ENCODE results near the gene PRKRA. TPM values are rescaled to one million over a fixed set of nuclear protein-coding genes. Genes with fewer than 3 reads are reported as not detected.
A peak's percentile ranks its signal among the peaks of the same experiment; 100 is the strongest.

The PRKRA gene
- total and polyA plus RNA-seq, 9 of the 15 experiments (the other 6 are each of a cell fraction or from before 2014, with no cell fraction given) = 14.1 to 78.1 (median 52.3) TPM

DNA sequence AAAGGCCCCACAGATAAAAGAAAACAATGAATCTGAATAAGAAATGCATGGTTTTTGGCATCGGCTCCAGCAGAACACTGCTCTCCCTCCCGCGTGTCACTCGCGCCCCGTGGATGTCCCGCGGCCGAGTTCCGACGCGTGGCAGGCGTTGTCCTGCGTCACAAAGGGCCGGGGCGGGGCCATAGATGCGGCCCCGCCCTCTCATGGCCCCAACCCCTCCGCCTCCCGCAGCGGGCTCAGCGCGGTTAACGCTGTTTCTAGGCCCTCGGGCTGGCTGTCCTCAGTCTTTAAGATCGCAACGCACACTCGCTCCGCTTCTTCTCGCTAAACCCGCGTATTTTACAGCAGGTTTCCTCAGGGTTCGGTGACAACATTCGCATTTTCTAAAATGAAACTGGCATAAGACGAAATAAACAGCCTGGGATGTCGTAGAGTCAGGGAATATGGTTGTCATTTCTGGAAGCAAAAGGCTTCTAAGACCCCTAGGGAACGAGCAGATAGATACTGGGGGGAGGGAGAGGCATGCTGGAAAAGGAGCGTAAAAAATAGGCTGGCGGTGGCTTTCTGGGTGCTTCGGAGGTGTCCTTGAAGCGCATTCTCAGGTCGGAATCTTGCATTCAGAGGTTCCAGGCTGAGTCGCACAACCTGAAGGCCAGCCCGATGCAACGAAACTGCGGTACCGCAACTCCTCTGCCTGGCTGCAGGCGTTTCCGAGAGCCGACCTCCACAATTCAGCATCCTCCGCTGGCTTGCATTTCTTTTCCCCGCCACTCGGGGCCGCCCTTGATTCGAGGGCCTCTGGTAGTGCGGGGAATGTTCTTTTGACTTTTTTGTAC, 27.7 kb upstream of the PRKRA start, which contains the start of gene FKBP7 (continued):
- TF ChIP-seq, protein P1, sequence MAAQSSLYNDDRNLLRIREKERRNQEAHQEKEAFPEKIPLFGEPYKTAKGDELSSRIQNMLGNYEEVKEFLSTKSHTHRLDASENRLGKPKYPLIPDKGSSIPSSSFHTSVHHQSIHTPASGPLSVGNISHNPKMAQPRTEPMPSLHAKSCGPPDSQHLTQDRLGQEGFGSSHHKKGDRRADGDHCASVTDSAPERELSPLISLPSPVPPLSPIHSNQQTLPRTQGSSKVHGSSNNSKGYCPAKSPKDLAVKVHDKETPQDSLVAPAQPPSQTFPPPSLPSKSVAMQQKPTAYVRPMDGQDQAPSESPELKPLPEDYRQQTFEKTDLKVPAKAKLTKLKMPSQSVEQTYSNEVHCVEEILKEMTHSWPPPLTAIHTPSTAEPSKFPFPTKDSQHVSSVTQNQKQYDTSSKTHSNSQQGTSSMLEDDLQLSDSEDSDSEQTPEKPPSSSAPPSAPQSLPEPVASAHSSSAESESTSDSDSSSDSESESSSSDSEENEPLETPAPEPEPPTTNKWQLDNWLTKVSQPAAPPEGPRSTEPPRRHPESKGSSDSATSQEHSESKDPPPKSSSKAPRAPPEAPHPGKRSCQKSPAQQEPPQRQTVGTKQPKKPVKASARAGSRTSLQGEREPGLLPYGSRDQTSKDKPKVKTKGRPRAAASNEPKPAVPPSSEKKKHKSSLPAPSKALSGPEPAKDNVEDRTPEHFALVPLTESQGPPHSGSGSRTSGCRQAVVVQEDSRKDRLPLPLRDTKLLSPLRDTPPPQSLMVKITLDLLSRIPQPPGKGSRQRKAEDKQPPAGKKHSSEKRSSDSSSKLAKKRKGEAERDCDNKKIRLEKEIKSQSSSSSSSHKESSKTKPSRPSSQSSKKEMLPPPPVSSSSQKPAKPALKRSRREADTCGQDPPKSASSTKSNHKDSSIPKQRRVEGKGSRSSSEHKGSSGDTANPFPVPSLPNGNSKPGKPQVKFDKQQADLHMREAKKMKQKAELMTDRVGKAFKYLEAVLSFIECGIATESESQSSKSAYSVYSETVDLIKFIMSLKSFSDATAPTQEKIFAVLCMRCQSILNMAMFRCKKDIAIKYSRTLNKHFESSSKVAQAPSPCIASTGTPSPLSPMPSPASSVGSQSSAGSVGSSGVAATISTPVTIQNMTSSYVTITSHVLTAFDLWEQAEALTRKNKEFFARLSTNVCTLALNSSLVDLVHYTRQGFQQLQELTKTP (IDR thresholded peaks at IDR 0.05; ENCODE audit: low read depth in 1 of 2, partially characterized antibody in 2 of 2) = no peak
- TF ChIP-seq TEAD1 (CRISPR knock-in tag; IDR thresholded peaks at IDR 0.05) (peak in 1 of 2 experiments; percentile 70; a peak in 2 of 4 replicates), TSC22D4 (tag; IDR thresholded peaks at IDR 0.05) (no peak), POLR2AphosphoS5 (IDR thresholded peaks at IDR 0.05; ENCODE audit: control insufficient read depth, insufficient read depth, low read depth, low read length) (peak; percentile 84), CEBPG (CRISPR knock-in tag; IDR thresholded peaks at IDR 0.05) (no peak), CEBPG (tag; conservative IDR thresholded peaks at IDR 0.05 in 1 of 2, IDR thresholded peaks at IDR 0.05 in 1 of 2) (no peak), SPI1 (IDR thresholded peaks at IDR 0.05; ENCODE audit: borderline replicate concordance, low read depth, low read length) (no peak), ZNF583 (CRISPR knock-in tag; IDR thresholded peaks at IDR 0.05) (no peak), TOE1 (IDR thresholded peaks at IDR 0.05; ENCODE audit: borderline replicate concordance) (peak; percentile 32), TOE1 (CRISPR knock-in tag; IDR thresholded peaks at IDR 0.05; ENCODE audit: borderline replicate concordance, low read depth) (peak; percentile 7; the same call in 1 of the 2 replicates), CCNT2 (IDR thresholded peaks at IDR 0.05; ENCODE audit: borderline replicate concordance, extremely low read depth, insufficient read length, low read depth, low read length) (peak; percentile 70), PHF8 (IDR thresholded peaks at IDR 0.05; ENCODE audit: borderline replicate concordance, low read length) (peak; percentile 94), TRIM24 (IDR thresholded peaks at IDR 0.05) (no peak), MCM7 (IDR thresholded peaks at IDR 0.05) (no peak)
- TF ChIP-seq, protein P2, sequence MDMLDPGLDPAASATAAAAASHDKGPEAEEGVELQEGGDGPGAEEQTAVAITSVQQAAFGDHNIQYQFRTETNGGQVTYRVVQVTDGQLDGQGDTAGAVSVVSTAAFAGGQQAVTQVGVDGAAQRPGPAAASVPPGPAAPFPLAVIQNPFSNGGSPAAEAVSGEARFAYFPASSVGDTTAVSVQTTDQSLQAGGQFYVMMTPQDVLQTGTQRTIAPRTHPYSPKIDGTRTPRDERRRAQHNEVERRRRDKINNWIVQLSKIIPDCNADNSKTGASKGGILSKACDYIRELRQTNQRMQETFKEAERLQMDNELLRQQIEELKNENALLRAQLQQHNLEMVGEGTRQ (CRISPR knock-in tag; IDR thresholded peaks at IDR 0.05) = no peak
- TF ChIP-seq, protein P3, sequence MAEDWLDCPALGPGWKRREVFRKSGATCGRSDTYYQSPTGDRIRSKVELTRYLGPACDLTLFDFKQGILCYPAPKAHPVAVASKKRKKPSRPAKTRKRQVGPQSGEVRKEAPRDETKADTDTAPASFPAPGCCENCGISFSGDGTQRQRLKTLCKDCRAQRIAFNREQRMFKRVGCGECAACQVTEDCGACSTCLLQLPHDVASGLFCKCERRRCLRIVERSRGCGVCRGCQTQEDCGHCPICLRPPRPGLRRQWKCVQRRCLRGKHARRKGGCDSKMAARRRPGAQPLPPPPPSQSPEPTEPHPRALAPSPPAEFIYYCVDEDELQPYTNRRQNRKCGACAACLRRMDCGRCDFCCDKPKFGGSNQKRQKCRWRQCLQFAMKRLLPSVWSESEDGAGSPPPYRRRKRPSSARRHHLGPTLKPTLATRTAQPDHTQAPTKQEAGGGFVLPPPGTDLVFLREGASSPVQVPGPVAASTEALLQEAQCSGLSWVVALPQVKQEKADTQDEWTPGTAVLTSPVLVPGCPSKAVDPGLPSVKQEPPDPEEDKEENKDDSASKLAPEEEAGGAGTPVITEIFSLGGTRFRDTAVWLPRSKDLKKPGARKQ (CRISPR knock-in tag; IDR thresholded peaks at IDR 0.05) = no peak

Measured in K562 (cell line).